ENCODE data around the gene S100A10.

Gene S100A10

DNA sequence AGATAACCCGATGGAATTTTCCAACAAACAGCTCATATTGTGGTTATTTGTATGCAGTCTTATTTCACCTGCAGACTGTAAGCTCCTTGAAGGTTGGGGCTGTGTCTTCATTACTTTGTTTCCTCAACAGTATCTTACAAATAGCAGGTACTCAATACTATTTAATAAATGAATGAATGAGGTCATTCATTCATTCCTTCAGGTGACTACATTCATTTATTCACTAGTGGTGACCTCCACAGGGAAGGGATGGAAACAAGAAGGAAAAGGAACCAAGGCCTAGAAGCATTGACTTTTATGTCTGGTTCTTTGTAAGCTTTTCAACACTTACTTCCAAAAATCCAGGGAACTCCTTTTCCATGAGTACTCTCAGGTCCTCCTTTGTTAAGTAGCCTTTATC lies 7.9 kb downstream of the S100A10 start:
- no peak for DNase-seq

DNA sequence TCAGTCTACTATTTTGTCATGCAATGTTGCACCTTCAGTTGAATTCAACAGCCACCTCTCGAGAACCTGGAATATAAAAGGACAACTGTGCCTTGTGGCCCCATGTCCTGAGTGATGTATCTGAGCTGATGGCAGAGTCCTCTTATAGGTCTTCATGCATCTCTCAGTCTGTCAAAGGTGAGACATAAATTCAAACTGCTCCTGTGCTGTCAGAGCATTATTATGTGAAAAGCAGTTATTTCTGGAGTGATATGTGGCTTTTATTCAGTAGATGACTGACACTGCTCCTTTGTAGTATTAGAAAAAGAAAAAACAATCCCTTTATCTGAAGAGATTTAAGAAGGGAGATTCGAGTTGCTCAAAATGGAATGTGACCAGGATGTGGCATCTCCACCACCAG lies 8.4 kb downstream of the S100A10 start:
- DNase-seq = no peak

- DNase-seq = no peak
These were observed 9.2 kb downstream of the S100A10 start for GRCh38 chr1:151984313-151984956.

GRCh38 chr1:151982300-151983005 lies 11.2 kb downstream of the S100A10 start:
- DNase-seq = no peak

DNA sequence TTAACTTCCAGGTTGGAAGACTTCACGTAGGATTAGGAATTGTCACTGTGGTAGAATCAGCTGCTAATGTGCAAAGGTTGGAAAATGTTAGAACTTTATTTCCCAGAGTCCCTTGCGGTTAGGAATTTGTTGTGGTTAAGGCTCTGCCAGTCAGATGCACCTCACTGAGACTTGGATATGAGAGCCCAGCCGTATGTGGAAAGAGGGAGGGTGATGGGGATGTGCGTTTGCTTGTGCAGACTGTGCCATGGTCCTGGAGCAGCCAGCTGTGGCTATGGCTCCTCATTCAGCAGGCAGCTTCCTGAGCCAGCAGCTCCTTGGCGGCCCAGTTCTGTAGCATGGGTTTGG lies 12.5 kb downstream of the S100A10 start:
- DNase-seq = no peak

- no peak for DNase-seq
These were observed 13.1 kb downstream of the S100A10 start for GRCh38 chr1:151980287-151981177.

- no peak for DNase-seq
These were observed 14.7 kb downstream of the S100A10 start for GRCh38 chr1:151978922-151979321.

- DNase-seq = no peak
These were observed 15.9 kb downstream of the S100A10 start for GRCh38 chr1:151977662-151978230.

DNA sequence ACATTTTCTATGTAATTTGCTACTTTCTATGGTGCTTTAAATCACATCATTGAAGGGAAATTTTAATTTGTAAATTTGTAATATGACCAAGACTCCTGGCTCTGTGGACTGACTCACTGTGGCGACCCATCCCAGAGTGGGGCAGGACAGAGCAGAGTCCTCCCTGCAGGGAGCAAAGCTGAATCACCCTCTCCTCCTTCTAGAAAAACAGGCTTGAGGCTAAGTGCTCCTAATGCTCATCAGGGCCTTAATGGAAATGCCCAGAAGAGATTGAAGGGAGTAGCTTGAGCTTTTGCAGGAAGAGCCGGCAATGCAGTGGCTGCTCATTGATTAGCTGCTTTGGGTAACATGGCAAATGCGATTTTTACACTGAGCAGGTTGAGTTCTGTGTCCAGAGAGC lies 16.8 kb downstream of the S100A10 start:
- DNase-seq = no peak

DNA sequence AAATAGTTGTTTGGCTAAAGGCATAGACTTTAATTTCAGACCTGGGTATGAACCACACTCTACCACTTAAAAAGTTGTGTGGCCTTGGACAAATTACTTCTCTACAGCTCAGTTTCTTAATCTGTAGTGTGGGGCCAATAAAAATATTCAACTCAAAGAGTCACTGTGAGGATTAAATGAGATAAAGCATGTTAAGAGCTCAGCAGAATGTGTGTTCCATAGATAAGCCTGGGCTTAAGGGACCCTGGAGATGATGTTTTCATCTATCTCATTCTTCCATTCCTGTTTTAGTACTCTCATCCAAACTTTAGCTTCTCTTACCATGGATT lies 17.7 kb downstream of the S100A10 start:
- DNase-seq = no peak

- DNase-seq = no peak
These were observed 18.2 kb downstream of the S100A10 start for GRCh38 chr1:151975311-151976014.

GRCh38 chr1:151972542-151973248 lies 21.0 kb downstream of the S100A10 start:
- no peak for DNase-seq

DNA sequence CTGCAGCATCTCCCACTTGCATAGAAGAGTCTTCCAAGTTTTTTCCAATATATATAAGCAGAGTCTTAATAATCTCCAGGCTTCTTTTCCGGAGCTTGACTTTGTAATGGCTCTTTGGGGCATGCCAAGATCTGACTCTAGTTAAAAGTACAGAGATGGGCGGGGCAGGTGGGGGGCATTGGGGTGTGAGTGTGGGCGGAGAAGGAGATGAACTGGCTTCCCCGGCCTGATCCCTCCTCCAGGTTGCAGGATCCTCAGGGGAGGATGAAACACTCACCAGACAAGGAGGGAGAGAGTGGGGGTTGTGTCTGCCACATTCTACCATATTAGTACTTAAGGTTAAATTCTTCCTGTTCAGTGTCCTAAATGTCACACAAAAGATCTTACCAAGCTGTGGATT lies 23.0 kb downstream of the S100A10 start:
- no peak for DNase-seq

DNA sequence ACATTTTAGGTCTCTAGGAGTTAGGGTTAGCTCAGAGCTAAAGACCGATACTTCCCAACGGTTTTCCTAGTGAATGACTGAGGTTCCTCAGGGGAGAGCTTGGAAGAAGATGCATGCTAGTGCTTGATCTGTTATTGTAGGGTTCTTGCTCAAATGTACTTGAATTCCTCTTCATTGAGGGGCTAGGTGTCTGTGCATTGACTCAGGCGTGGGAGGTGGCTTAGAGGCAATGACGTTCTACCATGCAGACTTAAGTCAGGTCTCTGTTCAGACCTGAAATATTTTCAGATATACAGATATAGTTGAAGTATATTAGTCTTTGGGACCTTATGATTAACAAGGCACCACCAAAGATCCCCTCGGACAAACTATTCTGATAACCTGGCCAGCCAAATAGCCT lies 23.5 kb downstream of the S100A10 start:
- no peak for DNase-seq

GRCh38 chr1:151968791-151969399 lies 24.8 kb downstream of the S100A10 start:
- no peak for DNase-seq

DNA sequence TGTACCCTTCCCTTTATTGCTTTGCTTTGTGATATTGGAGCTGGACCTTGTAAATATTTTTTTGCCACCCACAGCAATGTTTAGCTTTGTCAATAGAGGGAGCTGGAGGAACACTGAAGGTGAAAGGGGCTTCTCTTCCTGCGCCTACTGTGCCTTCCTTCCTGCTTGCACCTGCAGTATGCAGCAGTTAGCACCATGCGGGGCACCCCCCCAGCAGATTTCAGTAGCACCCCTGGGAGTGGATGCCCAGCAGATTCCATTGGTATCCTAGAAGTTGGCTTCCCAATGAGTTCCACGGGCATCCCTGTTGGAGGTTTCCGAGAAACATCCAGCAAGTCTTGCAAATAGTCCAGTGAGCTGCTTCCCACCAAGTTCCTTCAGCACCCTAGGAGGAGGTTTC lies 25.6 kb downstream of the S100A10 start:
- no peak for DNase-seq

DNA sequence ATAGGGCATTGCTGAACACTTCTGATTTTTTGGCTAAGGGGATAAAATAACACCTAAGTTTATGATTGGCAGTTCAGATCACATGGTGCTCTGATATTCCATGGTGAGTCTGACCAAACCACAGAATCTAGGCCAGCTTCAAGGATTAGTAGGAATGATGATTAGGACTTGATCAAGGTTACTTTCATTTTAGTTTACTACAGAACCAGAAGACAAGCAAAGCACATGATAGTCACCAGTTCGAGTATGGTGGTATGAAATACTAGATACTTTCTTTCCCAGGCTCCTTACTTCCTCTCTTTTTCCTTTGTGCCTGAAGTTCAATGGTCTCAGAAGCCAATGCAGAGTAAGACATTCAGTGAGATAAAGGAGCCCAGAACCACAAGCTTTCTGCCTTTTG lies 26.6 kb downstream of the S100A10 start:
- no peak for DNase-seq

DNA sequence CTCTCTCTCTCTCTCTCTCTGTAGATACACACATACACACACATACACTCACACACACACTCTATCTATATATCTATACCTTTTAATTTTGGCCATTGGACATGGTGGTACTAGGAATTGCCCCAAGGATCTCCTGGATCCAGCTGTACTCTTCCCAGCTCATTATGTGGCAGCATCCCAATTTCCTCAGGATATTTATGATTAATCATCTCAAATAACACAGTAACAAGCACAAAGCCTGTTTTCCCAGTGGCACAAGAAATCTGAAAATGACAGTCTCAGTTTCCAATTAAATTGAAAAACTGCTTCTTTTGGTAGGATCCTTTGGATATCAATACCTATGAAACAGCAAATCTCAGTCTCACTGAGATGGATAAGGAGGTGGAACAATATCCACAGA lies 27.6 kb downstream of the S100A10 start:
- DNase-seq = no peak

DNA sequence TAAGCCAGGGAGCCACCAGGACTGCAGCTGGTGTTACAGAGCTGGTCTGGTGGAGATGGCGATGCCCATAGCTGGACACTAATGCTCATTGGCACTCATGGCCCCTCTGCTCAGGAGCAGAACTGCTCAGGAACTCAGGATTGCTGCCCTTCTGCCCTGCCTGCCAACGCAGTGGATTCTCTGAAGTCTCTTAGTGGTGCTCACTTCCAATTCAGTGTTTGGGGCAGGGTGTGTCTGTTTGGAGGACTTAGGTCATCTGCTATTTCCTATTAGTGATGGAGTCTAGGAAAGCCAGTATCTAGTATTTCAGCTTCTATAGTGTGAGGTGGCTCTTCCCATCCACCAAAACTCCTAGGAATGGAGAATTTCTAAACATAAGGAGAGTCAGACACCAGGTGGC lies 29.1 kb downstream of the S100A10 start:
- no peak for DNase-seq

DNA sequence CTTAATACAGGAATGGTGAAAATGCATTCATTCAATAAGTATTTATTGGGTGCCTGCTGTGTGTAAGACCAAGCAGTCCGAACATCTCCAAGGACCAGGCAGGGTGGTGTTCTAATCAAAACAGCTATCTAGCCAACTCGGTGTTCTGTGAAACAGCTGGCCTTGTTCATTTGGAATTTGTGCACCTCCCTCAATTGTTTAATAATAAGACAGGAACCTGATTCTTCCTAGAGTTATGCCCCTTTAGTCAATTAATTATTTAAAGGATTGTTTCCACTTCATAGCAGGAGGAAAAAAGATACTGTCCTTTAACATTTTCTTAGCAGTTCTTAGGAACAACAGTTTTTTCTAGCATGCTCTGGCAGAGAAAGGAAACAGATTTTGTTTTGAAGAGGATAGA lies 30.4 kb downstream of the S100A10 start:
- DNase-seq = no peak

GRCh38 chr1:151961833-151962232 lies 31.8 kb downstream of the S100A10 start:
- no peak for DNase-seq
